Measurements from ENCODE around the gene LARGE1. TPM values are rescaled to one million over a fixed set of nuclear protein-coding genes. Genes with fewer than 3 reads are reported as not detected.

LARGE1 gene
- total and polyA plus RNA-seq, 2 of the 8 experiments (the other 6 are each of a cell fraction or from before 2014, with no cell fraction given): 43.7 to 83.0 TPM

DNA sequence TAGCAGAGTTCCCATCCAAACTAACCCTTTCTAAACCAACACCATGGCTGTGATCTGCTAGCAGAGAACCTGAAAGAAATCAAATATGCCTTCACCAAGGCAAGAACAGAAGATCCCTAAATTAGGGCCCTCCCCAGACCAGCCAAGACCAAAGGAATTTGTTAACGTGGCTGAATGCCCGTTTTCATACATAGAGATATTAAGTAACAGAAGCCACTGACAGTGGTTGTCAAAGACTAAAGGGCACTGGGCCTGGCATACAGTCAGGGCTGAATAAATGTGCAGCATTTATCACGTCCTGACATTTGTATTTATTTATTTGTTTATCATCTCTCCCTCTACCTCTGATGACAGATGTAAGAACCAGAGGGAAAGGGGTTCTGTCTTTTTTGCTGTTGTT is 271.8 kb downstream of the LARGE1 start (continued):
- TF ChIP-seq KDM5A (IDR thresholded peaks at IDR 0.05; ENCODE audit: low read length) (no peak), FOSL1 (IDR thresholded peaks at IDR 0.05; ENCODE audit: insufficient read depth, low read depth, low read length) (no peak), KDM1A (IDR thresholded peaks at IDR 0.05; ENCODE audit: borderline replicate concordance, low read length) (no peak), CEBPB (IDR thresholded peaks at IDR 0.05; ENCODE audit: low read depth, low read length) (no peak), POLR2A (IDR thresholded peaks at IDR 0.05; ENCODE audit: control extremely low read depth in 1 of 2, low read depth in 2 of 2, low read length in 2 of 2) (no peak), TBP (IDR thresholded peaks at IDR 0.05; ENCODE audit: low read depth, low read length) (no peak), JUND (IDR thresholded peaks at IDR 0.05; ENCODE audit: low read length) (no peak)
- TF ChIP-seq, protein P1, sequence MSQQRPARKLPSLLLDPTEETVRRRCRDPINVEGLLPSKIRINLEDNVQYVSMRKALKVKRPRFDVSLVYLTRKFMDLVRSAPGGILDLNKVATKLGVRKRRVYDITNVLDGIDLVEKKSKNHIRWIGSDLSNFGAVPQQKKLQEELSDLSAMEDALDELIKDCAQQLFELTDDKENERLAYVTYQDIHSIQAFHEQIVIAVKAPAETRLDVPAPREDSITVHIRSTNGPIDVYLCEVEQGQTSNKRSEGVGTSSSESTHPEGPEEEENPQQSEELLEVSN (IDR thresholded peaks at IDR 0.05): no peak
